ENCODE measurements around the gene EML6. TPM values are rescaled to one million over a fixed set of nuclear protein-coding genes. Genes with fewer than 3 reads are reported as not detected.

The EML6 gene
- total and polyA plus RNA-seq, 2 experiments from 2014 or later, result 2.7 to 6.2 TPM

DNA sequence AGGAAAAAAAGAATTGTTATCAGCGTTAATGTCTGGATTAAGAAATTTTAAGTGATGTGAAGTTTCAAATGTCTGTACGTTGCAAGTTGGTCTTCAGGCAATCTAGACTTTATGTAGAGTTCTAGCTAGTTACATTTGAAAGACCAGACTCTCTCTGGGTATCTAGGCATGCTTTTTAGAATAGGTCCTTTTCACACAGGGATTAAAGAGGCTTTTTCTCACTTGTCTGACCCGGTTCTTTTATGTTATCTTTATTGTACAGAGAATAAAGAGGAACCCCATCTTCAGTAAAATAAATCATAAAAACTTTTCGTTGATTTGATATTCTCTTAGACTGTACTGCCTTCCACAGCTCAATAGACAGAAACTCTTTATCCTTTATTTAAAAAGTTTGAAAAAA is 8.5 kb upstream of the EML6 start (continued):
- TF ChIP-seq, protein P1, sequence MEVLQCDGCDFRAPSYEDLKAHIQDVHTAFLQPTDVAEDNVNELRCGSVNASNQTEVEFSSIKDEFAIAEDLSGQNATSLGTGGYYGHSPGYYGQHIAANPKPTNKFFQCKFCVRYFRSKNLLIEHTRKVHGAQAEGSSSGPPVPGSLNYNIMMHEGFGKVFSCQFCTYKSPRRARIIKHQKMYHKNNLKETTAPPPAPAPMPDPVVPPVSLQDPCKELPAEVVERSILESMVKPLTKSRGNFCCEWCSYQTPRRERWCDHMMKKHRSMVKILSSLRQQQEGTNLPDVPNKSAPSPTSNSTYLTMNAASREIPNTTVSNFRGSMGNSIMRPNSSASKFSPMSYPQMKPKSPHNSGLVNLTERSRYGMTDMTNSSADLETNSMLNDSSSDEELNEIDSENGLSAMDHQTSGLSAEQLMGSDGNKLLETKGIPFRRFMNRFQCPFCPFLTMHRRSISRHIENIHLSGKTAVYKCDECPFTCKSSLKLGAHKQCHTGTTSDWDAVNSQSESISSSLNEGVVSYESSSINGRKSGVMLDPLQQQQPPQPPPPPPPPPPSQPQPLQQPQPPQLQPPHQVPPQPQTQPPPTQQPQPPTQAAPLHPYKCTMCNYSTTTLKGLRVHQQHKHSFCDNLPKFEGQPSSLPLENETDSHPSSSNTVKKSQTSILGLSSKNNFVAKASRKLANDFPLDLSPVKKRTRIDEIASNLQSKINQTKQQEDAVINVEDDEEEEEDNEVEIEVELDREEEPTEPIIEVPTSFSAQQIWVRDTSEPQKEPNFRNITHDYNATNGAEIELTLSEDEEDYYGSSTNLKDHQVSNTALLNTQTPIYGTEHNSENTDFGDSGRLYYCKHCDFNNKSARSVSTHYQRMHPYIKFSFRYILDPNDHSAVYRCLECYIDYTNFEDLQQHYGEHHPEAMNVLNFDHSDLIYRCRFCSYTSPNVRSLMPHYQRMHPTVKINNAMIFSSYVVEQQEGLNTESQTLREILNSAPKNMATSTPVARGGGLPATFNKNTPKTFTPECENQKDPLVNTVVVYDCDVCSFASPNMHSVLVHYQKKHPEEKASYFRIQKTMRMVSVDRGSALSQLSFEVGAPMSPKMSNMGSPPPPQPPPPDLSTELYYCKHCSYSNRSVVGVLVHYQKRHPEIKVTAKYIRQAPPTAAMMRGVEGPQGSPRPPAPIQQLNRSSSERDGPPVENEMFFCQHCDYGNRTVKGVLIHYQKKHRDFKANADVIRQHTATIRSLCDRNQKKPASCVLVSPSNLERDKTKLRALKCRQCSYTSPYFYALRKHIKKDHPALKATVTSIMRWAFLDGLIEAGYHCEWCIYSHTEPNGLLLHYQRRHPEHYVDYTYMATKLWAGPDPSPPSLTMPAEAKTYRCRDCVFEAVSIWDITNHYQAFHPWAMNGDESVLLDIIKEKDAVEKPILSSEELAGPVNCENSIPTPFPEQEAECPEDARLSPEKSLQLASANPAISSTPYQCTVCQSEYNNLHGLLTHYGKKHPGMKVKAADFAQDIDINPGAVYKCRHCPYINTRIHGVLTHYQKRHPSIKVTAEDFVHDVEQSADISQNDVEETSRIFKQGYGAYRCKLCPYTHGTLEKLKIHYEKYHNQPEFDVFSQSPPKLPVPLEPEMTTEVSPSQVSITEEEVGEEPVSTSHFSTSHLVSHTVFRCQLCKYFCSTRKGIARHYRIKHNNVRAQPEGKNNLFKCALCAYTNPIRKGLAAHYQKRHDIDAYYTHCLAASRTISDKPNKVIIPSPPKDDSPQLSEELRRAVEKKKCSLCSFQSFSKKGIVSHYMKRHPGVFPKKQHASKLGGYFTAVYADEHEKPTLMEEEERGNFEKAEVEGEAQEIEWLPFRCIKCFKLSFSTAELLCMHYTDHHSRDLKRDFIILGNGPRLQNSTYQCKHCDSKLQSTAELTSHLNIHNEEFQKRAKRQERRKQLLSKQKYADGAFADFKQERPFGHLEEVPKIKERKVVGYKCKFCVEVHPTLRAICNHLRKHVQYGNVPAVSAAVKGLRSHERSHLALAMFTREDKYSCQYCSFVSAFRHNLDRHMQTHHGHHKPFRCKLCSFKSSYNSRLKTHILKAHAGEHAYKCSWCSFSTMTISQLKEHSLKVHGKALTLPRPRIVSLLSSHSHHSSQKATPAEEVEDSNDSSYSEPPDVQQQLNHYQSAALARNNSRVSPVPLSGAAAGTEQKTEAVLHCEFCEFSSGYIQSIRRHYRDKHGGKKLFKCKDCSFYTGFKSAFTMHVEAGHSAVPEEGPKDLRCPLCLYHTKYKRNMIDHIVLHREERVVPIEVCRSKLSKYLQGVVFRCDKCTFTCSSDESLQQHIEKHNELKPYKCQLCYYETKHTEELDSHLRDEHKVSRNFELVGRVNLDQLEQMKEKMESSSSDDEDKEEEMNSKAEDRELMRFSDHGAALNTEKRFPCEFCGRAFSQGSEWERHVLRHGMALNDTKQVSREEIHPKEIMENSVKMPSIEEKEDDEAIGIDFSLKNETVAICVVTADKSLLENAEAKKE (CRISPR knock-in tag; IDR thresholded peaks at IDR 0.05), result no peak
- no peak for TF ChIP-seq CREB1 (CRISPR knock-in tag; IDR thresholded peaks at IDR 0.05; ENCODE audit: low read depth)

DNA sequence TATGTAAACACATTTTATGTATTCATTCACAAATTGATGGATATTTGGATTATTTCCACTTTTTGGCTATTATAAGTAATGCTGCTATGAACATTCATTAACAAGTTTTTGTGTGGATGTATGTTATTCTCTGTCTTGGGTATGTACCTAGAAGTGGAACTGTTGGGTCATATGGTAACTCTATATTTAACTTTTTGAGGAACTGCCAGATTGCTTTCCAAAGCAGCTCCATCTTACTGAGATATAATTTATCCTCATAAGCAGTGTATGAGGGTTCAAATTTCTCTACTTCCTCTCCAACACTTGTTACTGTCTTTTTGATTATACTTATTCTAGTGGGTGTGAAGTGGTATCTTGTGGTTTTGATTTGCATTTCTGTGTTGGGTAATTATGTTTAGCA is 7.1 kb upstream of the EML6 start:
- Mint-ChIP-seq H3K27me3 (ENCODE audit: insufficient read depth, low read depth, poor library complexity) (no peaks in the 10 kb centered on the region), H3K27ac (no peak overlapping the region), H3K4me1 (no peaks in the 10 kb centered on the region), H3K4me3 (no peak overlapping the region), H3K36me3 (ENCODE audit: low read depth) (no peaks in the 10 kb centered on the region), H3K9me3 (no peaks in the 10 kb centered on the region)
- Histone ChIP-seq H3K9me2 (ENCODE audit: insufficient read depth) (no peaks in the 10 kb centered on the region), H3K27ac (ENCODE audit: low read depth) (no peak overlapping the region), H3K27me3 (ENCODE audit: insufficient read depth) (no peaks in the 10 kb centered on the region), H3K4me3 (no peak overlapping the region), H3K79me2 (replicated peaks; ENCODE audit: insufficient read depth) (no peaks in the 10 kb centered on the region), H3K36me3 (ENCODE audit: insufficient read depth) (no peaks in the 10 kb centered on the region), H2AFZ (no peak overlapping the region), H4K20me1 (replicated peaks; ENCODE audit: insufficient read depth) (no peaks in the 10 kb centered on the region), H3K4me1 (ENCODE audit: insufficient read depth) (no peaks in the 10 kb centered on the region), H3K4me2 (no peak overlapping the region), H3F3A (replicated peaks; ENCODE audit: low read depth) (no peaks in the 10 kb centered on the region)
- no peak for DNase-seq (ENCODE audit: low spot score)
- ATAC-seq, result no peak
- TF ChIP-seq, protein P2, sequence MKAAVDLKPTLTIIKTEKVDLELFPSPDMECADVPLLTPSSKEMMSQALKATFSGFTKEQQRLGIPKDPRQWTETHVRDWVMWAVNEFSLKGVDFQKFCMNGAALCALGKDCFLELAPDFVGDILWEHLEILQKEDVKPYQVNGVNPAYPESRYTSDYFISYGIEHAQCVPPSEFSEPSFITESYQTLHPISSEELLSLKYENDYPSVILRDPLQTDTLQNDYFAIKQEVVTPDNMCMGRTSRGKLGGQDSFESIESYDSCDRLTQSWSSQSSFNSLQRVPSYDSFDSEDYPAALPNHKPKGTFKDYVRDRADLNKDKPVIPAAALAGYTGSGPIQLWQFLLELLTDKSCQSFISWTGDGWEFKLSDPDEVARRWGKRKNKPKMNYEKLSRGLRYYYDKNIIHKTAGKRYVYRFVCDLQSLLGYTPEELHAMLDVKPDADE (IDR thresholded peaks at IDR 0.05), result no peak
- TF ChIP-seq STAT1 (IDR thresholded peaks at IDR 0.05; ENCODE audit: unreplicated experiment) (no peak), EZH2 (IDR thresholded peaks at IDR 0.05; ENCODE audit: low read depth, unreplicated experiment) (no peak), POLR2AphosphoS5 (IDR thresholded peaks at IDR 0.05; ENCODE audit: low read depth) (no peak), ZNF331 (CRISPR knock-in tag; IDR thresholded peaks at IDR 0.05; ENCODE audit: low read depth) (no peak), NANOG (IDR thresholded peaks at IDR 0.05; ENCODE audit: borderline replicate concordance) (no peak), JUNB (IDR thresholded peaks at IDR 0.05; ENCODE audit: unreplicated experiment) (no peak), ZNF114 (CRISPR knock-in tag; IDR thresholded peaks at IDR 0.05) (no peak)
- TF ChIP-seq, protein P3, sequence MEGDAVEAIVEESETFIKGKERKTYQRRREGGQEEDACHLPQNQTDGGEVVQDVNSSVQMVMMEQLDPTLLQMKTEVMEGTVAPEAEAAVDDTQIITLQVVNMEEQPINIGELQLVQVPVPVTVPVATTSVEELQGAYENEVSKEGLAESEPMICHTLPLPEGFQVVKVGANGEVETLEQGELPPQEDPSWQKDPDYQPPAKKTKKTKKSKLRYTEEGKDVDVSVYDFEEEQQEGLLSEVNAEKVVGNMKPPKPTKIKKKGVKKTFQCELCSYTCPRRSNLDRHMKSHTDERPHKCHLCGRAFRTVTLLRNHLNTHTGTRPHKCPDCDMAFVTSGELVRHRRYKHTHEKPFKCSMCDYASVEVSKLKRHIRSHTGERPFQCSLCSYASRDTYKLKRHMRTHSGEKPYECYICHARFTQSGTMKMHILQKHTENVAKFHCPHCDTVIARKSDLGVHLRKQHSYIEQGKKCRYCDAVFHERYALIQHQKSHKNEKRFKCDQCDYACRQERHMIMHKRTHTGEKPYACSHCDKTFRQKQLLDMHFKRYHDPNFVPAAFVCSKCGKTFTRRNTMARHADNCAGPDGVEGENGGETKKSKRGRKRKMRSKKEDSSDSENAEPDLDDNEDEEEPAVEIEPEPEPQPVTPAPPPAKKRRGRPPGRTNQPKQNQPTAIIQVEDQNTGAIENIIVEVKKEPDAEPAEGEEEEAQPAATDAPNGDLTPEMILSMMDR (conservative IDR thresholded peaks at IDR 0.05; ENCODE audit: low read depth in 2 of 2), result no peak
- TF ChIP-seq, protein P4, sequence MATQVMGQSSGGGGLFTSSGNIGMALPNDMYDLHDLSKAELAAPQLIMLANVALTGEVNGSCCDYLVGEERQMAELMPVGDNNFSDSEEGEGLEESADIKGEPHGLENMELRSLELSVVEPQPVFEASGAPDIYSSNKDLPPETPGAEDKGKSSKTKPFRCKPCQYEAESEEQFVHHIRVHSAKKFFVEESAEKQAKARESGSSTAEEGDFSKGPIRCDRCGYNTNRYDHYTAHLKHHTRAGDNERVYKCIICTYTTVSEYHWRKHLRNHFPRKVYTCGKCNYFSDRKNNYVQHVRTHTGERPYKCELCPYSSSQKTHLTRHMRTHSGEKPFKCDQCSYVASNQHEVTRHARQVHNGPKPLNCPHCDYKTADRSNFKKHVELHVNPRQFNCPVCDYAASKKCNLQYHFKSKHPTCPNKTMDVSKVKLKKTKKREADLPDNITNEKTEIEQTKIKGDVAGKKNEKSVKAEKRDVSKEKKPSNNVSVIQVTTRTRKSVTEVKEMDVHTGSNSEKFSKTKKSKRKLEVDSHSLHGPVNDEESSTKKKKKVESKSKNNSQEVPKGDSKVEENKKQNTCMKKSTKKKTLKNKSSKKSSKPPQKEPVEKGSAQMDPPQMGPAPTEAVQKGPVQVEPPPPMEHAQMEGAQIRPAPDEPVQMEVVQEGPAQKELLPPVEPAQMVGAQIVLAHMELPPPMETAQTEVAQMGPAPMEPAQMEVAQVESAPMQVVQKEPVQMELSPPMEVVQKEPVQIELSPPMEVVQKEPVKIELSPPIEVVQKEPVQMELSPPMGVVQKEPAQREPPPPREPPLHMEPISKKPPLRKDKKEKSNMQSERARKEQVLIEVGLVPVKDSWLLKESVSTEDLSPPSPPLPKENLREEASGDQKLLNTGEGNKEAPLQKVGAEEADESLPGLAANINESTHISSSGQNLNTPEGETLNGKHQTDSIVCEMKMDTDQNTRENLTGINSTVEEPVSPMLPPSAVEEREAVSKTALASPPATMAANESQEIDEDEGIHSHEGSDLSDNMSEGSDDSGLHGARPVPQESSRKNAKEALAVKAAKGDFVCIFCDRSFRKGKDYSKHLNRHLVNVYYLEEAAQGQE (IDR thresholded peaks at IDR 0.05; ENCODE audit: unreplicated experiment), result no peak

Data from GM23338 (cell line).